Calu3 (cell line): ENCODE measurements around the gene CZIB. TPM values are rescaled to one million over a fixed set of nuclear protein-coding genes. Genes with fewer than 3 reads are reported as not detected.

ENCODE experiments used
- Bru-seq: library from RNA; stranded (reverse); fragments of 400-500 nt; gene quantifications from one replicate; lab custom pipeline; 2021; lab: Mats Ljungman, UMichigan
- BruChase-seq, 2 experiments: library from RNA; stranded (reverse); fragments of 400-500 nt; gene quantifications; one replicate each; lab custom pipeline; 2021; lab: Mats Ljungman, UMichigan
- BruUV-seq: library from RNA; stranded (reverse); fragments of 400-500 nt; replicated peaks from 2 replicates; lab custom pipeline; 2021; lab: Mats Ljungman, UMichigan
- CTCF ChIA-PET: fragments of 300-600 bp; sonication (Branson Sonifier 250); formaldehyde crosslinking; loops from one replicate; lab custom pipeline; 2022; ENCODE audit warnings: antibody characterized with exemption; lab: Charles Lee
- DNase-seq: peaks from one replicate; pipeline ENCODE4 v3.0.0; 2022
- H3K27ac Mint-ChIP-seq: one replicate; pipeline ENCODE4 v1.8.0; 2022; ENCODE audit warnings: mixed read lengths; ENCODE audit not compliant: unreplicated experiment
- H3K27me3 Mint-ChIP-seq: one replicate; pipeline ENCODE4 v1.8.0; 2022; ENCODE audit warnings: mixed read lengths; ENCODE audit not compliant: unreplicated experiment
- H3K36me3 Mint-ChIP-seq: one replicate; pipeline ENCODE4 v1.8.0; 2022; ENCODE audit warnings: mild to moderate bottlenecking, moderate library complexity, mixed read lengths; ENCODE audit not compliant: insufficient read depth, unreplicated experiment
- H3K4me1 Mint-ChIP-seq: one replicate; pipeline ENCODE4 v1.8.0; 2022; ENCODE audit warnings: mild to moderate bottlenecking, low read depth, mixed read lengths; ENCODE audit not compliant: unreplicated experiment
- H3K4me3 Mint-ChIP-seq: one replicate; pipeline ENCODE4 v1.8.0; 2022; ENCODE audit warnings: mild to moderate bottlenecking, low read depth, moderate library complexity, mixed read lengths; ENCODE audit not compliant: unreplicated experiment
- H3K9me3 Mint-ChIP-seq: one replicate; pipeline ENCODE4 v1.8.0; 2022; ENCODE audit warnings: low read depth, mixed read lengths; ENCODE audit not compliant: unreplicated experiment
- CTCF ChIP-seq: fragments of 200-600 bp; IDR thresholded peaks from one replicate; pipeline ENCODE4 v1.8.0; 2022; ENCODE audit warnings: antibody characterized with exemption; ENCODE audit not compliant: unreplicated experiment
- intact Hi-C: fragments of 100-400 bp; cut with micrococcal nuclease; formaldehyde crosslinking; loops from one replicate; pipeline ENCODE4 v1.10.0; 2022; ENCODE audit not compliant: unreplicated experiment
- long read RNA-seq: library from polyadenylated mRNA; stranded (forward); transcript quantifications from one replicate; pipeline ENCODE4 v2.0.0, GENCODE V29; 2022
- total RNA-seq: library from RNA; stranded (reverse); gene quantifications from 2 replicates; pipeline ENCODE4 v1.2.3, GENCODE V29; 2022

Gene CZIB
- total RNA-seq (31.3 and 34.1 TPM in 2 replicates), Bru-seq, nascent RNA (percentile 69 among the genes with signal in this experiment), BruChase-seq, experiment 1, labeled RNA remaining after a 6-hour chase (percentile 67 among the genes with signal in this experiment), BruChase-seq, experiment 2, labeled RNA remaining after a 2-hour chase (percentile 73 among the genes with signal in this experiment)
- long read RNA-seq, transcript C1orf123-201 (8 exons, 1,085 nt), result major isoform, 30 of 45 reads
- long read RNA-seq, partial matches to known transcripts, result 0 of 45 reads
- long read RNA-seq, other reads (novel, unspliced or antisense), result 9 of 45 reads

DNA sequence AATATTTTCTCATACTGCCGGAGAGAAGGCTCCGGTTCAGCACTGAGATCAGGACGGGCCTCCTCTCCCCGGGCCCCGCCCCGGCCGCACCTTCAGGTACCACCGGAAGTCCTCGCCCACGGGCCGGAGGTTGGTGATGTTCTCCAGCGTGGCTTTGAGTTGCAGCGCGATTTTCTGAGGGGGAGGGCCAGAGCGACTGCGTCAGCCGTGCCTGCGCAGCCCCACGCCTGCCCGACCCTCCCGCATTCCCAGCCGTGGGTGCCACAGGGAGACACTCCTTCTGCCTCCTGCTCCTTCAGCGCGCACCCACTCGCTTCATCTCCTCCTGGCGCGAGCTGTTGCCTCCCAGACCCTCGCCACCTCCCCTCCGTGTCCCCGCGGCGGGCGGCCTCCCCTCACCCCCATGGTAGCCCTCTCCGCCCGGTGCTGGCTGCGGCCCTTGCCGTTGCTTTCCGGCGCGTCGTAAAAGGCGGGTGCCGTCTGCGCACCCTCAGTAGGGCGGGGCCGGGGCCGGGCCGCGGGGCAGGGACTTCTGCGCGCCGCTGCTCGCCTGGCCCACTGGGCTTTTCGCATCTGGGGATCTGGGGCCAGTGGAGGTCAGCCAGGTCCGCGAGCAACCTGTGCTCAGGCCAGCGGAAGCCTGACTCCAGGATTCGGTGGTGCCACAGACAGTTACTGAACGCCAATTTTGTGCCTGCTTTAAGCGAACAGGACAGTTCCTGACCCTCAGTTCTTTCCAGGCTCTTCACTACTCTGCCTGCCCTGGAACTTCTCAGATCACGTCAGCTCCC, at the start of gene CZIB:
TSS of gene CZIB (minus strand) at position 464 of the 791 bp plus-strand sequence. CDS start at position 405, 59 bp downstream.
- H3K27me3 Mint-ChIP-seq, result no peaks in the 10 kb centered on the region
- intact Hi-C loops, result loop anchor here (1.0 kb wide), 1 partner anchor 35 kb away; no protein-coding TSS in a partner anchor
- DNase-seq, result peak; percentile 96
- peaks cover 17% of the 10 kb centered on the region for H3K4me1 Mint-ChIP-seq
- no TSS peak for BruUV-seq
- no peak for TF ChIP-seq CTCF
- peak within 1 kb of the TSS; percentile 86 for H3K27ac Mint-ChIP-seq
- no peaks in the 10 kb centered on the region for H3K9me3 Mint-ChIP-seq
- H3K4me3 Mint-ChIP-seq, result peak within 1 kb of the TSS; percentile 89
- peaks cover 18% of the 10 kb centered on the region for H3K36me3 Mint-ChIP-seq
- CTCF ChIA-PET, result no interaction called here

DNA sequence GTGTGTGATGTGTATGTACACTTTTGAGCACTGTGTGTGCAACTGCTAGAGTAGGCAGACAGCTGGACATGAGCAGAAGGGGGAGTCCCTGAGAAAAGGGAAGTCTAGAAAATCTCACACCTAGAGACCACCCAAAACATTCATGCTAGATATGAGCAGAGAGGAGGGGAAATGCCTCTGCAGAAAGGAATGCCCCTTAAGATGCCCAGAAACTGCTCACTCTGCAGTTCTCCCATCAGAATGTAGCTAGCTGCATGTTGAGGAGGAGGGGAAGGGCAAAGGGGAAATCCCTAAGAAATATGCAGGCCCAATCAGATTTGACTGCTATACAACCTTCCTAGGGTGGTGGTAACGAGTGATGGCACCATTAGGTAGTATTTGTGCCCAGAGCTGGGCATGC, 49.7 kb upstream of the CZIB start:
- CTCF ChIA-PET, result no interaction called here
- Mint-ChIP-seq H3K27me3 (no peaks in the 10 kb centered on the region), H3K36me3 (peaks cover 23% of the 10 kb centered on the region), H3K27ac (no peak overlapping the region), H3K9me3 (no peaks in the 10 kb centered on the region), H3K4me1 (no peaks in the 10 kb centered on the region), H3K4me3 (no peak overlapping the region)
- no peak for TF ChIP-seq CTCF
- intact Hi-C loops, result no loop called here
- no peak for DNase-seq
- no TSS peak for BruUV-seq

GRCh38 chr1:53267761-53268160, 47.3 kb upstream of the CZIB start:
- DNase-seq, result no peak
- peaks cover 37% of the 10 kb centered on the region for H3K36me3 Mint-ChIP-seq
- CTCF ChIA-PET, result interaction anchor here (0.6 kb wide), 1 partner anchor 869 kb away, joined by 3 read pairs; no protein-coding TSS in a partner anchor
- BruUV-seq, result no TSS peak
- H3K27ac Mint-ChIP-seq, result no peak overlapping the region
- no peaks in the 10 kb centered on the region for H3K27me3 Mint-ChIP-seq
- TF ChIP-seq CTCF, result no peak
- no peaks in the 10 kb centered on the region for H3K4me1 Mint-ChIP-seq
- H3K9me3 Mint-ChIP-seq, result no peaks in the 10 kb centered on the region
- intact Hi-C loops, result no loop called here
- H3K4me3 Mint-ChIP-seq, result no peak overlapping the region

- Mint-ChIP-seq H3K4me1 (no peaks in the 10 kb centered on the region), H3K36me3 (peaks cover 36% of the 10 kb centered on the region), H3K9me3 (no peaks in the 10 kb centered on the region), H3K4me3 (no peak overlapping the region), H3K27me3 (no peaks in the 10 kb centered on the region), H3K27ac (no peak overlapping the region)
- no peak for TF ChIP-seq CTCF
- CTCF ChIA-PET, result interaction anchor here (0.6 to 1.8 kb wide), 2 partner anchors 128 to 437 kb away, joined by 3 to 9 read pairs; no protein-coding TSS in a partner anchor
- no TSS peak for BruUV-seq
- intact Hi-C loops, result no loop called here
- peak; percentile 14 for DNase-seq
Measured at GRCh38 chr1:53266038-53266437, 45.6 kb upstream of the CZIB start.
